ENCODE measurements around the gene MAPK9.

Gene MAPK9

GRCh38 chr5:180291943-180292831 lies at the start of gene MAPK9:
TSS of gene MAPK9 (minus strand) at chr5:180292083. CDS start at chr5:180280561, 11,522 bp downstream.
- DNase-seq, result peak; percentile 33

- DNase-seq, result no peak
Observed at GRCh38 chr5:180341595-180341994, 49.7 kb upstream of the MAPK9 start.

DNA sequence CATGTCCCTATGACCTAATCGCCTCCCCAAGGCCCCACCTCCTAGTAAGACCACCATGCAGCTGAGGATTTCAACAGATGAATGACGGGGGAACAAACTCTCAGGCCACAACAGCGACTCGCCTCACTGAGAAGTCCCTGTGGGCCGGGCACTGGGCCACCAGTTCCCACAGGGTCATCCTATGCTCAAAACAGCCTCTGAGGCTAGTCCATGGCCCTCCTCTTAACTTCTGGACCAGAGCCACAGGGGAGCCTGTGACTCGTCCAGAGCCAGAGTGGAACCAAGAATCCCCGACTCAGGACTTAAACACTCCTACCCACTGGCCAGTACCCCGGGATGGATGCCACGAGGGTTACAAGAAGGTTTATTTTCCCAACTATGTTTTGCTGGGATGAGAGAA lies 49.0 kb upstream of the MAPK9 start:
- no peak for DNase-seq

GRCh38 chr5:180339583-180340183 lies 47.8 kb upstream of the MAPK9 start:
- no peak for DNase-seq

DNA sequence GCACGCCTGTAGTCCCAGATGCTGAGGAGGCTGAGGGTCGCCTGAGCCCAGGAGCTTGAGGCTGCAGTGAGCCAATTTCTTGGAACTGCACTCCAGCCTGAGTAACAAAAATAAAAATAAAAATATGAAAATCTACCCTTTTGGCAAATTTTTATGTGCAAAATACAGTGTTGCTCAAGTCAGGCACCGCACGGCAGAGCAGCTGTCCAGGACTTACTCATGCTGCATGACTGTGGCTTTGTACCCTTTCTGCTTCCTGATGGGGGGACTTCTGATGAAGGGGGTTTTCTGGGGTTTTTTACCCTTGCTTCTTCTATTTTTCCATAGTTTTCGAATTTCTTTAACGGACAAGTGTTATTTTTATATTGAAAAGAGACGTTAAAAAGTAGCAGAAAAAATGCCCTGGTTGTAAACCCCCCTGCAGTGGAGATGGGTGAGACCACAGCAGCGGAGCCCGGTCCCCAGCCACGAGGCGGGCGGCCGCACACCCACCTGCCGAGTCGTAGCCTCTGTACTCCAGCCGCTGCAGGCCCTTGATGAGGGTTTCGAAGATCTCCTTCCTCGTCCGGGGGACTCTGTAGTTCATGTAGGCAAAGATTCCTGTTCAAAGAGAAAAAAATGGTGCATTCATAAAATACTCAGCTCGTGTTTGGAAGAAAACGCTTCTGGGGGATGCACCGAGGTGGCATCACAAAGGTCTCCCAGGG lies 46.3 kb upstream of the MAPK9 start:
- DNase-seq, result no peak

- no peak for DNase-seq
Observed at GRCh38 chr5:180336234-180337020, 44.5 kb upstream of the MAPK9 start.

GRCh38 chr5:180335614-180336233 lies 43.8 kb upstream of the MAPK9 start:
- DNase-seq, result no peak

DNA sequence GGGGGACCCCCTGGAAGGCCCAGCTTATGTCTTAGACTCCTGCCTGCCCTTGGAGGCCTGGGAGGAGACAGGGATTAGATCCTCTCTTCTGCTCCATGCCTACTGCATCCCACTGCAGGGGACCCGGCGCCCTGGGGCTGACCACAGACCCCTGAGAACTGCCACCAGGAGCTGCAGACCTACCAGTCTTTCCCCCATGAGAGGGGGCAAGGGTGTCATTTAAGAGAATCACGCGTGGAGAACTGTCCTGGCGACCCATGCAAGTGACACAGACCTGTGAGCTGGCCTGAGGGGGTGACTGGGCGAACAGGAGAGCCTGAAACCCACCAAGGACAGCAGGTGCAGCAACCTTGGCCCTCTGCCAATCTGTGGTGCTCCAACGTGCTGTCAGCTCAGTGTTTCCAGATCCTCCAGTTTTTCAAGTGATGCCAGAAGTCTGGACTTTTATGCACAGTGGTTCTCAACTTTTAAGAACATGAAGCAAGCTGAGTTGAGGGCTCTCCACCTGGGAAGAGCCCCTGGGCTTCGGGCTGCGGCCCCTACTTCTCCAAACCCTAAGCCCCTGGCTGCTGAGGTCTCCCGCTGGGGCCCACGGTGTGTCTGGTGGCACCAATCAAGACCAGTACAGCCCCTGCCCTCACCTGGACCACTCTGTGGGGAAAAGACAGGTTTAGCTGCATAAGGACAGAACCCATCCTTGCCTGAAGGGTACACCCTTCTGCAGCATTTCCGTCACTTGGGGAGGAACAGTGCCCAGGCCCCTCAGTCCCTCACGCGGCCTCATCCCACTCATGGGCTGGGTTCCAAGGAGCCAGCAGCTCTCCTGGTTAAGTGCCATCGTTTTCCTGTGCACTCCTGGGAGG lies 43.1 kb upstream of the MAPK9 start:
- no peak for DNase-seq

GRCh38 chr5:180334176-180334575 lies 42.3 kb upstream of the MAPK9 start:
- no peak for DNase-seq

GRCh38 chr5:180333661-180334060 lies 41.8 kb upstream of the MAPK9 start:
- no peak for DNase-seq

DNA sequence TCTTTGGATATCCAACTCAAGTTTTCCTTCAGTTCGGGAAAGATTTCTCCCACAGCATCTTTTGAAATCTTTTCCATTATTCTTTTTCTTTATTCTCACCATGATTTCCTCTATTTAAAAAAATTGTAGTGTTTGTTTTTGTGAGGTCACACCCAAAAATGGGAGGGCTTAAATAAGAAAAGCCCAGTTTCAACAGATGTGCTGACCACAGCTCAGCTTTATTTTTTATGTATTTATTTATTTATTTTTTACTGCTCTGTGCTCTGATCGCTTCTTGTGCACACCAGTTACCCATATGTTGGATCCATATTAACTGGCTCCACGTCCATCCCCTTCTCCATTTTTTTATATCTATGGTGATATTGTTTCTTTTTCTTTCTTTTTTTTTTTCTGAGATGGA lies 41.0 kb upstream of the MAPK9 start:
- DNase-seq, result no peak

DNA sequence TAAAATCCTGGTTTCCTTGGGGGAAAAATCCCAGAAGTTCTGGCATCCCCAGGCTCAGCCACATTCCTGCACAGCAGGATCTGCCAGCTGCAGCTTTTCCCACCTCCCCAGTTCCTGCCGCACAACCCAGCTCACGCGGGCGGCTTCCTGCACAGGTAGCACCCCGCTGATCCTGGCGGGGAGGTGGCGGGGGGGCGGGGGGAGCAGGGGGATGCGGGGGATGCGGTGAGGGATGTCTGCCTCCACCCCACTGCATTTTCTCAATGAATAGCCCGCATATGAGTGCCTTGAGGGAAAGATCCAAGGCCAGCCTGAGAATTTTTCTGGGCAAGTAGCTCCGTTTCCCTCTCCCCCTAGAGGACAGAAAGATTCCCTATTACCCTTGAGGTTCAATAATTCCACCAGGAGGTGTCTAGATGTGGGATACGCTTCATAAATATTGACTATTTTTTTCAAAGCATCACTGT lies 40.2 kb upstream of the MAPK9 start:
- no peak for DNase-seq

GRCh38 chr5:180331647-180331950 lies 39.7 kb upstream of the MAPK9 start:
- no peak for DNase-seq

GRCh38 chr5:180330810-180331646 lies 39.1 kb upstream of the MAPK9 start:
- DNase-seq, result no peak

DNA sequence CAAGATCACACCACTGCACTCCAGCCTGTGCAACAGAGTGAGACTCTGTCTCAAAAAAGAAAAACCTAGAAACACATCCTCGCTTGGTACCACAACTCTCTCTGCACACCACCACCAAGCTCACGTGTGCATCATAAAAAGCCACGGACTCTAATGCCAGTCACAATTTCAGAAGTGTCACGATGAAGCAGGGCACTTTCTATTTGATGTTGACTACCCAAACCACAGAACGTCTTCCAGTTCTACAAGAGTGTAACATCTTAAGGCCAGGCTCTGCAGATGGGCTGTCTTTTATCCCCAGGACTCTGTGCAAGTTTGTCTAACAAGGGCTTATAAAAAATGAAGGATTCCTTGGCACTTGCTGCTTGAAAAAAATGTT lies 38.4 kb upstream of the MAPK9 start:
- DNase-seq, result no peak

DNA sequence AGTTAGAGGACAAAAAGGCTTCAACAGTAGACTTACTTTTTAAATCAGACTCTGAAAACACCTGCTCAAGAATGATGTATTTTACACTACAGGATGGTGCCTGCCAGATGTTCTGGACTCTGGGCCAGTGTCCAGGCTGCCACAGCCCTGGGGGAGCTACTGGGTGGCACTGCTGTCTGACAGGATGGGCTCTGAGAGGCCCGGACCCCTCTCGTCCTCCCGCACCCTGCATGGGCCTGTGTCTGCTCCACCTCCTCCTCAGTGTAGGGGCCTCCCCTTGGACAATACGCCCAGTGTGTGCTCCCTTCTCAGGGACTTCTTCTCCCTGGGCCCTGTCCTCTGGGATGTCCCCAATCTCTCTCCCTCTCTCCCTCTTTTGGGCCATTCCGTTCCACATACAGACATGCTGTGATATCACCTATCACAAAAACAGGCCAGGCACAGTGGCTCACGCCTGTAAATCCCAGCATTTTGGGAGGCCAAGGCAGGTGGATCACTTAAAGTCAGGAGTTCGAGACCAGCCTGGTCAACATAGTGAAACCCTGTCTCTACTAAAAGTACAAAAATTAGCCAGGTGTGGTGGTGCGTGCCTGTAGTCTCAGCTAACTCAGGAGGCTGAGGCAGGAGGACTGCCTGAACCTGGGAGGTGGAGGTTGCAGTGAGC lies 37.9 kb upstream of the MAPK9 start:
- DNase-seq, result no peak

DNA sequence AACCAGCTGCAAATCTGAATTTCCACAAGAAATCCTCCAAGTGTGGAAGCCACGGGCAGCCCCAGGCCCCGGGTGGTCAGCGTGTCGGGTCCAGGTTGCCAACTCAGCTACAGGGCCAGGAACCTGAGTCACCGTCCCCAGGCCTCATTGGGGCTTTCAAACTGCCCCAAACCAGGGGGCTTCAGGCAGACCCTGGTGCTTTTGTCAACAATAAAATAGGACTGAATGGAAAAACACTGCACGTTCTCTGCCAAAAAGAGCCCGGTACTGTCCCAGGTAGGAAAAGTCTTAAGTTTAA lies 37.2 kb upstream of the MAPK9 start:
- DNase-seq, result no peak

DNA sequence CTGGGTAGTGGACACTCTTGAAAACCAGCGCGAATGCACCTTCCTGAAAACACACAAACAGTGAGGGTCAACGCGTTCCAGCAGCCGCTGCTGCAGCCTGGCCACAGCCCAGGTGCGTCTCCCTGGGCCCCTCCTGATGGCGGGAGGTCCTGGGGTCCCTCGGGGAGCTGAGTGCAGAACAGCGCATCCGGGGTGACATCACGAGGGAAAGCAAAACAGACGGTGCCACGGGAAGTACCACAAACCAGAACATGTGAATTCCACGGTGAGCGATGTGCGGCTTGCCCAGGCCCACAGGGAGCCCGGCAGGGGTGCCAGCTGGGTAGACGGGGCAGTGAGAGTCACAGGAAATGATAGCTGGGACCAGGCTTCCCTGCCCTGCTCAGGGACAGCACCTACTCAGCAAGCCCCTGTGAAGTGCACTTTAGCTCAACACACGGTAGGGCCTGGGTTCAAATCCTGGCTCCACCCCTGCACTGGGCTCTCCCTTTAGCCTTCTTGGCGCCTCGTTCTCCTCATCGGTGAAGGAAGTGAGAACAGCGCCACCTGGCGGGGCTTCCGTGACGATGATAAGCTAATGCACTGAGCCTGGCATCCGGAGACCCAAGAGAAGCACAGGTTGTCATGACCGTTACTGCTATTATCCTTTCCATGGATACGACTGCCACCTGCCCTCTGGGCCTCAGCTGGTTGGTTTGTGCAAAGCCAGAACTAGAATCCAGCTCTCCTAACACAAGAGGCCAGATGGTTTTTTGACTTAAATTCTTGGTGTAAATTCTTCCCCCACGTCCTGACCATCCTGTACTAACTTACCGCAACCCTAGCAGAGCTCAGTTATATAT lies 36.6 kb upstream of the MAPK9 start:
- DNase-seq, result no peak

DNA sequence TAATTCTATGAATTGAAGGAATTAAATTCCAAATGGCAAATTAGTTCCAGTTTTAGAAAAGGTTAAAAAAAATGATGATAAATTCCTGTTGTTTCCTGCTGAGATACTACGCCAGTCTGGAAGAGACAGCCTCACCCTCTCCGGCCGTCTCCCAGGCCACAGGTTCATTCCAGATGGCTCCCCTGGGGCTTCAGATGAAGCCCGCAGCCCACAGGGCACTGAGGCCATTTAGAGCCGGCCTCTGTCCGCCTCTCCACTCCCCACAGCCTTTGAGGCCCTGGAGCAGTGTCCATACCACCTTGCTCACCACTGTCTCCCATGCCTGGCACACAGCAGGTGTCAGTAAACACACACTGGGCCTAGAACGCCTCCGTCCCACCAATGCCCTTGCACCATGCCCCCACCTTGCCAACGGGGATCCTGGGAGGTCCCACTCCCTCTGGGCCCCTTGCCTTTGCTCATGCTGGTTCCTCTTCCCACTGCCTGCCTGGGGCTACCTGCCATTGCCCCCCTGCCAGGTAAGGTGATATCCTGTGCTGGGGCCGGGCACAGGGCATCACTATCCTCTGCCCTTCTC lies 35.2 kb upstream of the MAPK9 start:
- no peak for DNase-seq

All from NCI-H2227 treated with DMSO at 0.1 percent for 48 hours (cell line).